ENCODE results near the gene HSBP1L1.

DNA sequence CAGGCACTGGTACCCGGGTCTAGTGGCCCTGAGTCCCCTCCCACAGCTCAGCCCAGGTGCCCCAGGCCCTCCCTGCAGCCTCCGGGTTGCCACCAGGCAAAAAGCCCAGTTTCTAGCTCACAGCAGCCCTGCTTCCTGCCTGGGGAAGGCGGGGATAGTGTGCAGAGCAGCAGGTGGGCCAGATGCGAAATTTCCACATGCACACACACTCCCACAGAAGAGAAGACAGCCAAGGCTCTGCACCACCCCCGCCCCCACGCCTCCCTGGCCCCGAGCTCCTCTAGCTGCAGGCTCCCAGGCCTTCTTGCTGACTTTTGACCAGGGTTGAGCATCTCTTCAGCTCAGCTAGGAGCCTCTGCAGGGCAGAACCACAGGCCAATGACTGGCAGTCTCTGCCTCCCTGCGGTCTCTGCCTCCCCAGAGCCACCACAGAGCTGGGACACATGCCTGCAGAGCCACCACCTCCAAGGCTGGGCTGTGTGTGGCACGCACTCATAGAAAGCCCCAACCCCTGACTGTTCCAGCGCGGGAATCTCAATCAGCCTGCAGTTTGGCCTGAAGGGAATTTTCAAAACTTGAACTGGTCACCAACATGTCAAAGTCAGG is 20.2 kb upstream of the HSBP1L1 start:
- no peak for TF ChIP-seq POLR2A (IDR thresholded peaks at IDR 0.05; ENCODE audit: extremely low read depth, insufficient read length)
- TF ChIP-seq CTCF (IDR thresholded peaks at IDR 0.05; ENCODE audit: low read depth, low read length) = no peak
- TF ChIP-seq, protein P1, sequence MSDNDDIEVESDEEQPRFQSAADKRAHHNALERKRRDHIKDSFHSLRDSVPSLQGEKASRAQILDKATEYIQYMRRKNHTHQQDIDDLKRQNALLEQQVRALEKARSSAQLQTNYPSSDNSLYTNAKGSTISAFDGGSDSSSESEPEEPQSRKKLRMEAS (IDR thresholded peaks at IDR 0.05; ENCODE audit: low read depth, low read length) = no peak; the same call in 1 of the 2 replicates
- TF ChIP-seq MYC (IDR thresholded peaks at IDR 0.05; ENCODE audit: low read depth, low read length) = no peak; the same call in 1 of the 2 replicates

Measured in NB4 (cell line).